ENCODE results near the gene PPP1CB. TPM values are rescaled to one million over a fixed set of nuclear protein-coding genes. Genes with fewer than 3 reads are reported as not detected.

PPP1CB gene
- total RNA-seq, 1 donor from 2014 or later = 461 TPM

- peaks cover 19% of the 10 kb centered on the region for H3K4me1 ChIP-seq
- H3K9me3 ChIP-seq (replicated peaks) = peaks cover 5% of the 10 kb centered on the region
- H3K4me3 ChIP-seq = no peak overlapping the region
- no peaks in the 10 kb centered on the region for H3K27me3 ChIP-seq (ENCODE audit: low read depth)
- intact Hi-C loops (cut with micrococcal nuclease) = no loop called here
- peak; percentile 44 for DNase-seq
- H3K27ac ChIP-seq (replicated peaks) = peak overlapping the region; percentile 73
- TF ChIP-seq CTCF (IDR thresholded peaks at IDR 0.05; ENCODE audit: borderline replicate concordance) = no peak
- H3K36me3 ChIP-seq = no peaks in the 10 kb centered on the region
Observed at GRCh38 chr2:28717339-28717758, 34.3 kb upstream of the PPP1CB start.

- peaks cover 5% of the 10 kb centered on the region for H3K9me3 ChIP-seq (replicated peaks)
- no peak overlapping the region for H3K27ac ChIP-seq (replicated peaks)
- no peak overlapping the region for H3K4me3 ChIP-seq
- no peaks in the 10 kb centered on the region for H3K36me3 ChIP-seq
- intact Hi-C loops (cut with micrococcal nuclease) = no loop called here
- H3K4me1 ChIP-seq = peaks cover 41% of the 10 kb centered on the region
- no peak for DNase-seq
- no peak for TF ChIP-seq CTCF (IDR thresholded peaks at IDR 0.05; ENCODE audit: borderline replicate concordance)
- no peaks in the 10 kb centered on the region for H3K27me3 ChIP-seq (ENCODE audit: low read depth)
Observed at GRCh38 chr2:28720345-28720744, 31.3 kb upstream of the PPP1CB start.

- TF ChIP-seq CTCF (IDR thresholded peaks at IDR 0.05; ENCODE audit: borderline replicate concordance) = no peak
- peaks cover 5% of the 10 kb centered on the region for H3K9me3 ChIP-seq (replicated peaks)
- DNase-seq = no peak
- no peak overlapping the region for H3K27ac ChIP-seq (replicated peaks)
- H3K4me1 ChIP-seq = peaks cover 37% of the 10 kb centered on the region
- H3K4me3 ChIP-seq = no peak overlapping the region
- no peaks in the 10 kb centered on the region for H3K27me3 ChIP-seq (ENCODE audit: low read depth)
- H3K36me3 ChIP-seq = no peaks in the 10 kb centered on the region
- intact Hi-C loops (cut with micrococcal nuclease) = no loop called here
Observed at GRCh38 chr2:28721601-28722191, 29.9 kb upstream of the PPP1CB start.

GRCh38 chr2:28725021-28725711 lies 26.5 kb upstream of the PPP1CB start:
- no peak overlapping the region for H3K4me3 ChIP-seq
- TF ChIP-seq CTCF (IDR thresholded peaks at IDR 0.05; ENCODE audit: borderline replicate concordance) = no peak
- H3K4me1 ChIP-seq = peaks cover 27% of the 10 kb centered on the region
- H3K9me3 ChIP-seq (replicated peaks) = peaks cover 4% of the 10 kb centered on the region
- intact Hi-C loops (cut with micrococcal nuclease) = no loop called here
- no peaks in the 10 kb centered on the region for H3K27me3 ChIP-seq (ENCODE audit: low read depth)
- no peak for DNase-seq
- H3K36me3 ChIP-seq = no peaks in the 10 kb centered on the region
- peak overlapping the region; percentile 64 for H3K27ac ChIP-seq (replicated peaks)

- no peaks in the 10 kb centered on the region for H3K27me3 ChIP-seq (ENCODE audit: low read depth)
- no peaks in the 10 kb centered on the region for H3K36me3 ChIP-seq
- intact Hi-C loops (cut with micrococcal nuclease) = no loop called here
- TF ChIP-seq CTCF (IDR thresholded peaks at IDR 0.05; ENCODE audit: borderline replicate concordance) = no peak
- H3K27ac ChIP-seq (replicated peaks) = no peak overlapping the region
- peaks cover 27% of the 10 kb centered on the region for H3K4me1 ChIP-seq
- DNase-seq = no peak
- no peaks in the 10 kb centered on the region for H3K9me3 ChIP-seq (replicated peaks)
- no peak overlapping the region for H3K4me3 ChIP-seq
Observed at GRCh38 chr2:28726177-28726576, 25.5 kb upstream of the PPP1CB start.
